ENCODE measurements around the gene TSEN2. TPM values are rescaled to one million over a fixed set of nuclear protein-coding genes. Genes with fewer than 3 reads are reported as not detected.
A peak's percentile ranks its signal among the peaks of the same experiment; 100 is the strongest.

Gene TSEN2
- total RNA-seq, 5 donors from 2014 or later (not counting 1 experiment from before 2014, with no cell fraction given) = 11.7 to 20.9 (median 18.2) TPM

GRCh38 chr3:12470111-12470510, 14.2 kb upstream of the TSEN2 start:
- no peaks in the 10 kb centered on the region for H3K9me3 Mint-ChIP-seq
- WGBS (ENCODE audit: insufficient coverage) = no CpG with 5 or more reads among the region's 5 CpGs
- no peaks in the 10 kb centered on the region for H3K36me3 Mint-ChIP-seq
- DNase-seq (no peak), ATAC-seq (replicated peaks in 1 of 4) (no peak)
- H3K4me3 ChIP-seq (ENCODE audit: control insufficient read depth in 1 of 2, extremely low read depth in 1 of 2, low read length in 1 of 2) = no peak overlapping the region
- peaks cover 0 to 5% of the 10 kb centered on the region in 2 experiments for H3K4me1 ChIP-seq (ENCODE audit: control insufficient read depth in 1 of 2, extremely low read depth in 1 of 2, insufficient read depth in 2 of 2, low read length in 2 of 2)
- no peak overlapping the region for H3K4me3 Mint-ChIP-seq
- ChIA-PET POLR2A (interaction anchor here in 1 of 2 donors (0.7 to 0.8 kb wide), 2 partner anchors 7 to 344 kb away, joined by 4 to 6 read pairs; no protein-coding TSS in a partner anchor), CTCF (interaction anchor here in 1 of 2 donors (0.7 to 1.3 kb wide), 2 partner anchors 10 to 294 kb away, joined by 5 to 7 read pairs; no protein-coding TSS in a partner anchor)
- H3K27me3 Mint-ChIP-seq = no peaks in the 10 kb centered on the region
- no peaks in the 10 kb centered on the region for H3K36me3 ChIP-seq (ENCODE audit: control insufficient read depth in 2 of 2, extremely low read depth in 1 of 2, insufficient read depth in 1 of 2, low read length in 1 of 2)
- H3K9me3 ChIP-seq = no peaks in the 10 kb centered on the region
- peaks cover 0 to 22% (median 8%) of the 10 kb centered on the region in 3 donors for H3K4me1 Mint-ChIP-seq
- no peaks in the 10 kb centered on the region for H3K27me3 ChIP-seq (replicated peaks in 1 of 2; ENCODE audit: control insufficient read depth in 2 of 2, extremely low read depth in 1 of 2, insufficient read depth in 2 of 2, low read length in 1 of 2)
- H3K27ac ChIP-seq (ENCODE audit: low read length) = no peak overlapping the region
- H3K27ac Mint-ChIP-seq = no peak overlapping the region

DNA sequence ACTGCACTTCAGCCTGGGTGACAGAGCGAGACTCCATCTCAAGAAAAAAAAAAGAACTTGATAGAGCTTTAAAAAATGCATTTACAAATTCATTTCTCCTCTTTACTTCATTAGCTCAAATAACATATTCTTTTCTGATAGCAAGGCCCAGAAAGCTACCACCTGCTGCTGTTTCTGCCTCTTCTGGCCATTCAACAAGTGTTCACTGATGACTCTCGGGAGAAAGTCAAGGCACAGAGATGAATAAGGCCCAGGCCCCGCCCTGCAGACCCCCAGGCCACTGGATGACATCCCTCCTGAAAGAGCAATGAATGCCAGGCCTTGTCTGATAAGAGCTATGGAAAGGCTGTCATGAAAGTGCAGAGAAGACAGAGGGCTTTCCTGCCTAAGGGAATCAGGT, 13.6 kb upstream of the TSEN2 start:
- POLR2A ChIA-PET = no interaction called here
- Histone ChIP-seq H3K4me1 (ENCODE audit: control insufficient read depth in 1 of 2, extremely low read depth in 1 of 2, insufficient read depth in 2 of 2, low read length in 2 of 2) (peaks cover 0 to 5% of the 10 kb centered on the region in 2 experiments), H3K4me3 (ENCODE audit: control insufficient read depth in 1 of 2, extremely low read depth in 1 of 2, low read length in 1 of 2) (no peak overlapping the region), H3K27me3 (replicated peaks in 1 of 2; ENCODE audit: control insufficient read depth in 2 of 2, extremely low read depth in 1 of 2, insufficient read depth in 2 of 2, low read length in 1 of 2) (no peaks in the 10 kb centered on the region), H3K36me3 (ENCODE audit: control insufficient read depth in 2 of 2, extremely low read depth in 1 of 2, insufficient read depth in 1 of 2, low read length in 1 of 2) (no peaks in the 10 kb centered on the region), H3K9me3 (no peaks in the 10 kb centered on the region), H3K27ac (ENCODE audit: low read length) (no peak overlapping the region)
- Mint-ChIP-seq H3K27ac (no peak overlapping the region), H3K36me3 (no peaks in the 10 kb centered on the region), H3K27me3 (no peaks in the 10 kb centered on the region), H3K9me3 (no peaks in the 10 kb centered on the region), H3K4me3 (no peak overlapping the region), H3K4me1 (peaks cover 0 to 22% (median 8%) of the 10 kb centered on the region in 3 donors)
- CTCF ChIA-PET = interaction anchor here (1.2 to 1.3 kb wide), 2 partner anchors 9 kb away, joined by 5 read pairs; no protein-coding TSS in a partner anchor
- 95% methylated on average over 2 of the region's 3 CpGs for WGBS (ENCODE audit: insufficient coverage)
- ATAC-seq (replicated peaks in 1 of 4) (no peak), DNase-seq (no peak)

- H3K27me3 ChIP-seq (replicated peaks in 1 of 2; ENCODE audit: control insufficient read depth in 2 of 2, extremely low read depth in 1 of 2, insufficient read depth in 2 of 2, low read length in 1 of 2) = no peaks in the 10 kb centered on the region
- Mint-ChIP-seq H3K9me3 (no peaks in the 10 kb centered on the region), H3K4me3 (no peak overlapping the region), H3K27ac (no peak overlapping the region), H3K27me3 (no peaks in the 10 kb centered on the region), H3K36me3 (no peaks in the 10 kb centered on the region), H3K4me1 (peaks cover 0 to 22% (median 8%) of the 10 kb centered on the region in 3 donors)
- no peaks in the 10 kb centered on the region for H3K36me3 ChIP-seq (ENCODE audit: control insufficient read depth in 2 of 2, extremely low read depth in 1 of 2, insufficient read depth in 1 of 2, low read length in 1 of 2)
- ChIA-PET POLR2A (no interaction called here), CTCF (interaction anchor here in 1 of 2 donors (1.2 kb wide), 1 partner anchor 9 kb away, joined by 5 read pairs; no protein-coding TSS in a partner anchor)
- WGBS (ENCODE audit: insufficient coverage) = 9% methylated on average over 8 of the region's 11 CpGs
- peaks cover 0 to 5% of the 10 kb centered on the region in 2 experiments for H3K4me1 ChIP-seq (ENCODE audit: control insufficient read depth in 1 of 2, extremely low read depth in 1 of 2, insufficient read depth in 2 of 2, low read length in 2 of 2)
- H3K4me3 ChIP-seq (ENCODE audit: control insufficient read depth in 1 of 2, extremely low read depth in 1 of 2, low read length in 1 of 2) = no peak overlapping the region
- H3K27ac ChIP-seq (ENCODE audit: low read length) = no peak overlapping the region
- no peaks in the 10 kb centered on the region for H3K9me3 ChIP-seq
- ATAC-seq (replicated peaks in 1 of 4) (peak in 2 of 4 experiments; percentile 39 to 40), DNase-seq (peak in 1 of 35 experiments; percentile 19)
Measured at GRCh38 chr3:12471241-12471640, 13.0 kb upstream of the TSEN2 start.

- H3K27ac Mint-ChIP-seq = no peak overlapping the region
- H3K9me3 Mint-ChIP-seq = no peaks in the 10 kb centered on the region
- Histone ChIP-seq H3K36me3 (ENCODE audit: control insufficient read depth in 2 of 2, extremely low read depth in 1 of 2, insufficient read depth in 1 of 2, low read length in 1 of 2) (no peaks in the 10 kb centered on the region), H3K9me3 (no peaks in the 10 kb centered on the region), H3K4me1 (ENCODE audit: control insufficient read depth in 1 of 2, extremely low read depth in 1 of 2, insufficient read depth in 2 of 2, low read length in 2 of 2) (peaks cover 0 to 5% of the 10 kb centered on the region in 2 experiments), H3K27ac (ENCODE audit: low read length) (no peak overlapping the region), H3K4me3 (ENCODE audit: control insufficient read depth in 1 of 2, extremely low read depth in 1 of 2, low read length in 1 of 2) (no peak overlapping the region), H3K27me3 (replicated peaks in 1 of 2; ENCODE audit: control insufficient read depth in 2 of 2, extremely low read depth in 1 of 2, insufficient read depth in 2 of 2, low read length in 1 of 2) (no peaks in the 10 kb centered on the region)
- ATAC-seq (replicated peaks in 1 of 4) = no peak
- peaks cover 0 to 22% (median 8%) of the 10 kb centered on the region in 3 donors for H3K4me1 Mint-ChIP-seq
- no peaks in the 10 kb centered on the region for H3K36me3 Mint-ChIP-seq
- no peak overlapping the region for H3K4me3 Mint-ChIP-seq
- POLR2A ChIA-PET = no interaction called here
- 87% methylated on average over 10 of the region's 11 CpGs for WGBS (ENCODE audit: insufficient coverage)
- CTCF ChIA-PET = no interaction called here
- no peak for DNase-seq
- H3K27me3 Mint-ChIP-seq = no peaks in the 10 kb centered on the region
Measured at GRCh38 chr3:12472000-12472610, 12.2 kb upstream of the TSEN2 start.

DNA sequence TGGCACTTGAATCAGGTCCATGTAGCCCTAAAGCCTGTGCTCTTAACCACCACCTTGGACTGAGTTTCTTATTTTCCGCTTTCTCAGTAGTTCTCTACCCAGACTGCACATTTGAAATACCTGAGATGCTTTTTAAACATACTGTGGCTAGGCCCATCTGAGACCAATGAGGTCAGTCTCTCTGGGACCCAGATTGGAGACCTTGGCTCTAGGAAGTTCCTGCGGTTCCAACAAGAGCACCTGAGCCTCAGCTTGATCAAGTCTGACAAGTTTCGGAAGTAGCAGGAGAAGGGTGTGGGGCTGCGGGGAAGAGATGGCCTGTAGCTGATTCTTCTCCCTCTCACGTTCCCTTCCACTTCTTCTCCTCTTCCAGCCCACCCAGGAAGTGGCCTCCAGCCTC, 11.5 kb upstream of the TSEN2 start:
- ChIA-PET CTCF (no interaction called here), POLR2A (no interaction called here)
- H3K4me1 ChIP-seq (ENCODE audit: control insufficient read depth in 1 of 2, extremely low read depth in 1 of 2, insufficient read depth in 2 of 2, low read length in 2 of 2) = peaks cover 0 to 5% of the 10 kb centered on the region in 2 experiments
- WGBS (ENCODE audit: insufficient coverage) = 90% methylated on average over 2 of the region's 5 CpGs
- H3K27ac ChIP-seq (ENCODE audit: low read length) = no peak overlapping the region
- no peak for ATAC-seq (replicated peaks in 1 of 4)
- H3K4me3 Mint-ChIP-seq = no peak overlapping the region
- H3K27ac Mint-ChIP-seq = no peak overlapping the region
- H3K4me3 ChIP-seq (ENCODE audit: control insufficient read depth in 1 of 2, extremely low read depth in 1 of 2, low read length in 1 of 2) = no peak overlapping the region
- no peaks in the 10 kb centered on the region for H3K27me3 Mint-ChIP-seq
- H3K9me3 ChIP-seq = no peaks in the 10 kb centered on the region
- no peaks in the 10 kb centered on the region for H3K27me3 ChIP-seq (replicated peaks in 1 of 2; ENCODE audit: control insufficient read depth in 2 of 2, extremely low read depth in 1 of 2, insufficient read depth in 2 of 2, low read length in 1 of 2)
- H3K36me3 ChIP-seq (ENCODE audit: control insufficient read depth in 2 of 2, extremely low read depth in 1 of 2, insufficient read depth in 1 of 2, low read length in 1 of 2) = no peaks in the 10 kb centered on the region
- no peaks in the 10 kb centered on the region for H3K9me3 Mint-ChIP-seq
- no peaks in the 10 kb centered on the region for H3K36me3 Mint-ChIP-seq
- DNase-seq = no peak
- peaks cover 0 to 22% (median 8%) of the 10 kb centered on the region in 3 donors for H3K4me1 Mint-ChIP-seq

DNA sequence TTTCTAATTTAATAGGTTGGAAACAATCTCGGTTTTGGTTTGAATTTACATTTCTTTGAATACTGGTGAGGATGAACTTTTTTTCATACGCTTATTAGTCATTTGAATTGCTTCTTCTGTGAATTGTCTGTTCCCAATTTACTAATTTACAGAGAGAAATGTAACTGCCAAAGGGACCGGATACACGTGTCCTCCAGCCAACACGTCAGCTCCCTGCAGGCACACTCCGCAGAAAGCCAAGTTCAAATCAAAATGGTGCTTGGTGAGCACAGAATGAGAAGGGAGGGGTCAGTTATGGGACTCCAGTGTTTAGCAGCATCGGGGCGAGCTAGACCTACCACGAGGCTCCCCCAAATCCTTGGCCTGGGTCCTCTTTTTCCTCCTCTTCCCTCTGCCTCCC, 10.8 kb upstream of the TSEN2 start:
- no peak overlapping the region for H3K4me3 Mint-ChIP-seq
- ATAC-seq (replicated peaks in 1 of 4) (no peak), DNase-seq (no peak)
- H3K9me3 ChIP-seq = no peaks in the 10 kb centered on the region
- ChIA-PET POLR2A (no interaction called here), CTCF (no interaction called here)
- no peaks in the 10 kb centered on the region for H3K36me3 ChIP-seq (ENCODE audit: control insufficient read depth in 2 of 2, extremely low read depth in 1 of 2, insufficient read depth in 1 of 2, low read length in 1 of 2)
- WGBS (ENCODE audit: insufficient coverage) = 33% methylated on average over 4 of the region's 9 CpGs
- no peaks in the 10 kb centered on the region for H3K9me3 Mint-ChIP-seq
- peaks cover 0 to 22% (median 8%) of the 10 kb centered on the region in 3 donors for H3K4me1 Mint-ChIP-seq
- H3K4me3 ChIP-seq (ENCODE audit: control insufficient read depth in 1 of 2, extremely low read depth in 1 of 2, low read length in 1 of 2) = no peak overlapping the region
- peaks cover 0 to 5% of the 10 kb centered on the region in 2 experiments for H3K4me1 ChIP-seq (ENCODE audit: control insufficient read depth in 1 of 2, extremely low read depth in 1 of 2, insufficient read depth in 2 of 2, low read length in 2 of 2)
- no peaks in the 10 kb centered on the region for H3K36me3 Mint-ChIP-seq
- H3K27me3 Mint-ChIP-seq = no peaks in the 10 kb centered on the region
- no peaks in the 10 kb centered on the region for H3K27me3 ChIP-seq (replicated peaks in 1 of 2; ENCODE audit: control insufficient read depth in 2 of 2, extremely low read depth in 1 of 2, insufficient read depth in 2 of 2, low read length in 1 of 2)
- H3K27ac Mint-ChIP-seq = no peak overlapping the region
- H3K27ac ChIP-seq (ENCODE audit: low read length) = no peak overlapping the region

All from T-cell (primary cell).